Loucy (cell line): Measurements from ENCODE around the gene LRRC25.

Experiments used
- EZH2phosphoT487 ChIP-seq: fragments of 200-600 bp; IDR thresholded peaks from 2 replicates; pipeline ENCODE4 v1.6.1; 2018; ENCODE audit warnings: antibody characterized with exemption, mild to moderate bottlenecking, moderate library complexity, borderline replicate concordance
- TF ChIP-seq, protein P1 (sequence below): fragments of 200-600 bp; sonication (generic); conservative IDR thresholded peaks from 2 replicates; pipeline ENCODE4 v1.5.1; 2014; ENCODE audit warnings: mild to moderate bottlenecking, antibody characterized with exemption, low read length

GRCh38 chr19:18427080-18427742 is 29.8 kb upstream of the LRRC25 start:
- TF ChIP-seq, protein P1, sequence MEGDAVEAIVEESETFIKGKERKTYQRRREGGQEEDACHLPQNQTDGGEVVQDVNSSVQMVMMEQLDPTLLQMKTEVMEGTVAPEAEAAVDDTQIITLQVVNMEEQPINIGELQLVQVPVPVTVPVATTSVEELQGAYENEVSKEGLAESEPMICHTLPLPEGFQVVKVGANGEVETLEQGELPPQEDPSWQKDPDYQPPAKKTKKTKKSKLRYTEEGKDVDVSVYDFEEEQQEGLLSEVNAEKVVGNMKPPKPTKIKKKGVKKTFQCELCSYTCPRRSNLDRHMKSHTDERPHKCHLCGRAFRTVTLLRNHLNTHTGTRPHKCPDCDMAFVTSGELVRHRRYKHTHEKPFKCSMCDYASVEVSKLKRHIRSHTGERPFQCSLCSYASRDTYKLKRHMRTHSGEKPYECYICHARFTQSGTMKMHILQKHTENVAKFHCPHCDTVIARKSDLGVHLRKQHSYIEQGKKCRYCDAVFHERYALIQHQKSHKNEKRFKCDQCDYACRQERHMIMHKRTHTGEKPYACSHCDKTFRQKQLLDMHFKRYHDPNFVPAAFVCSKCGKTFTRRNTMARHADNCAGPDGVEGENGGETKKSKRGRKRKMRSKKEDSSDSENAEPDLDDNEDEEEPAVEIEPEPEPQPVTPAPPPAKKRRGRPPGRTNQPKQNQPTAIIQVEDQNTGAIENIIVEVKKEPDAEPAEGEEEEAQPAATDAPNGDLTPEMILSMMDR: no peak
- TF ChIP-seq EZH2phosphoT487: no peak
